Right ventricle myocardium superior (tissue), 1 donor: ENCODE data around the gene AKAP9. TPM values are rescaled to one million over a fixed set of nuclear protein-coding genes. Genes with fewer than 3 reads are reported as not detected.
"Not testable (repeated sequence)": the region's sequence is repeated elsewhere in the genome, so short reads cannot be mapped to it uniquely, and the experiment has no call there.

ENCODE experiments used
- ATAC-seq: fragments of 200-7000 bp; cut with Tn5 transposase; one replicate; pipeline ENCODE4 v1.9.1; 2020; ENCODE audit warnings: mild to moderate bottlenecking; ENCODE audit not compliant: poor library complexity
- DNase-seq: peaks from one replicate; pipeline ENCODE4 v3.0.0-alpha.2; 2020
- intact Hi-C: fragments of 100-400 bp; cut with DNase I; formaldehyde crosslinking; loops from one replicate; pipeline ENCODE4 v1.11.2; 2022
- total RNA-seq: library from RNA; stranded (reverse); fragmentation: NEBNext Ultra II Directional; extraction: Animal tissue kit (Norgen Biotek cat#: 25700); gene quantifications from one replicate; pipeline ENCODE4 v1.2.1, GENCODE V29; 2021
- donor health status: DM: no; HTN: yes; CAD: no; lungs with severe emphysema.

AKAP9 gene
- total RNA-seq, 1 donor from 2014 or later = 44.0 TPM

- DNase-seq (peak; percentile 75), ATAC-seq (peak; percentile 80)
- intact Hi-C loops = no loop called here
Observed at GRCh38 chr7:91941450-91941849, 788 bp downstream of the AKAP9 start.

DNA sequence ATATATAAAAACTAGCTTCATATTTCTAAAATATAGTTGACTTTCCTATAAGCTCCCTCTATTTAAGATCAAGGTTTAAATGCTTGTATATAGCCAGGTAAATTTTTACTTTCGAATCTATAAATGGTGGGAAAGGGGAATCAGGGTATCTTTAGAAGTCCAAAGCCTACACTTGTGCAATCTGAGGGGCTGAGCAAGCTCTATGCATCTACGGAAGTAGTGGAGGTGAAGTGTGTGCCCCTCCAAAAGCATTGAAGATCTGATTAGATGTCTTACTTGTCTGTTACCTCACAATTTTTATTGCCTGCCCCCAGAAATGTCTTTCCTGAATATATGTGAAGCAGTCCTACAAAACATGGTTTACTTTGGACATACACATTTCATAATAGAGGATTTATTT is 1.6 kb downstream of the AKAP9 start:
- no peak for ATAC-seq
- intact Hi-C loops = no loop called here
- no peak for DNase-seq

- DNase-seq, intact Hi-C loops, ATAC-seq: not testable (repeated sequence)
Observed at GRCh38 chr7:91944970-91945369, 4.3 kb downstream of the AKAP9 start.

- ATAC-seq (no peak), DNase-seq (no peak)
- intact Hi-C loops = no loop called here
Observed at GRCh38 chr7:91945476-91945875, 4.8 kb downstream of the AKAP9 start.

GRCh38 chr7:91946549-91946948 is 5.9 kb downstream of the AKAP9 start:
- intact Hi-C loops = no loop called here
- DNase-seq (no peak), ATAC-seq (no peak)

- ATAC-seq = no peak
- intact Hi-C loops = no loop called here
- no peak for DNase-seq
Observed at GRCh38 chr7:91947948-91948347, 7.3 kb downstream of the AKAP9 start.

DNA sequence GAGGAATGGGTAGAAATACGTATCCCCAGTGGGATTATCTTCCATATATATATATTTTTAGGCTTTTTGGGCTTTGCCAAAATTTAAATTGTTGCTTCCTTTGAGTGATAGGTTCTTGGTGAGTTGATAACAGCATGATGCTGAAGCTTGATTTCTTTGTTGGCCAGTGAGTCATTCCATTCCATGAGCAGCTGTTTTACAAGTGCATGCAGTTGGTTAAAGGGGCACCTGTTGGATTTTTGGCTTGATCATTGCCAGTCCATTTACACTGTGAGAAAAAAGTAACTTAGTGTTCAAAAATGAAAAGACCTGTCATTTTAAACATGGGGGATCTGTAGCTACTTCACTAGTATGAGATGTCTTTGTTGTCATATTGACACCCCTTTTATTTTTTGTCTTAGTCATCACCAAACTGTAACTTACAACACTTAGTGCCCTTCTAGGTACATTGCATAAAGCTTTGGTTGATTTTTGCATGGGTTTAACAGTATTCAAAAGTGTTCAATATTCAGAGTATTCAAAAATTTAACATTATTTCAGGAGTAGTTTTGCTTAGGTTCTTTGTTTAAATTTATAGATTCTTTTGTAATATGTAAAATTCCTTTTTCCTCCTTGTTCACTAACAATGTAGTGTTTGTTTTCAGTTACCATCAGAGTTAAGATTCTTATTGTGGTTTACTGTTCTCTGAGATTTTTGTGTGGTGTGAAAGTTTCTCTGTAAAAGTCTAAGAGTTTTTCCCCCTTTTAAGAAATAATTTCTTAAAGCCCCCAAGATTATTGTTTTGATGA is 8.8 kb downstream of the AKAP9 start:
- no peak for DNase-seq
- no peak for ATAC-seq
- intact Hi-C loops = no loop called here

- ATAC-seq (no peak), DNase-seq (no peak)
- intact Hi-C loops = no loop called here
Observed at GRCh38 chr7:91953618-91954017, 13.0 kb downstream of the AKAP9 start.

DNA sequence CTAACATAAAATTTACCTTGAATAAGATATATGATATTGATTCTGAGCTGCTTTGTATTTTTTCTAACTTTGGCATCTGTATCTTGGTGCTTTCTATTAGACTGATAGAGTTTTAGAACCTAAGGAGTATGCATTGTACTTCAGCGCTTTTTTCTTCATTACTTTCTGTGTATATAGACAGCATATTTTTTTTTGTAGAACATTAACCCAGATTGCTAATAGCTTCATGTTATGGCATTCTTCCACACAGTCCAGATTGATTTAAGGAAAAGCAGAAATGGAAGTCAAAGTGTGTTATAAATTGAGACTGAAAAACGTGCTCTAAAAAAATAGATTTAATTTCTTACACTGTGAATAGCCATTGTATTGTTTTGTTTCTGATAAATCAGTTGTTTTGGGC is 15.8 kb downstream of the AKAP9 start:
- ATAC-seq, intact Hi-C loops: not testable (repeated sequence)

GRCh38 chr7:91957232-91957631 is 16.6 kb downstream of the AKAP9 start:
- intact Hi-C loops = no loop called here

More for the DNA sequence above, 15.8 kb downstream of the AKAP9 start:
- not testable (repeated sequence) for DNase-seq

DNA sequence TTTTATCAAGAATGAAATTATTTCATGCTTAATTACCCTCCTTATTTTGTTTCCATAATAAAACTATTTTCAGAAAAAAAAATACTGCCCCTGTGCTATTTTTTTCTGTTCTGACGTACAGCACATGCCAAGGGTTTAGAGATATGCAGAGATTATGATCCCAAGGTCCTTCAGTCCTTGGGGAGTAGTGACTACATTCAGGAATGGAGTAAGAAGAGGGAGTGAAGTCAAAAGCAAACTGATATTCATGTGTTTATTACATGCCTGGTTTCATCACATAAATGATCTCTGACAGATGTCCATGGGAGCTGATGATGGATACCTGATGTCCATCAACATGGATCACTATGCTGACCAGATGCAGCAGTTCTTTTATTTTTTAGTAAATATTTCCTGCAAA is 17.2 kb downstream of the AKAP9 start:
- intact Hi-C loops = no loop called here
- DNase-seq = no peak
- ATAC-seq = peak; percentile 55

More at GRCh38 chr7:91957232-91957631, 16.6 kb downstream of the AKAP9 start:
- no peak for ATAC-seq
- DNase-seq = no peak

GRCh38 chr7:91959023-91959422 is 18.4 kb downstream of the AKAP9 start:
- ATAC-seq (no peak), DNase-seq (no peak)
- intact Hi-C loops = no loop called here

GRCh38 chr7:91961816-91962215 is 21.2 kb downstream of the AKAP9 start:
- ATAC-seq = no peak
- no peak for DNase-seq
- intact Hi-C loops = no loop called here

- ATAC-seq (no peak), DNase-seq (no peak)
- intact Hi-C loops = no loop called here
Observed at GRCh38 chr7:91962419-91962818, 21.8 kb downstream of the AKAP9 start.

GRCh38 chr7:91967513-91967912 is 26.9 kb downstream of the AKAP9 start:
- intact Hi-C loops, DNase-seq, ATAC-seq: not testable (repeated sequence)

DNA sequence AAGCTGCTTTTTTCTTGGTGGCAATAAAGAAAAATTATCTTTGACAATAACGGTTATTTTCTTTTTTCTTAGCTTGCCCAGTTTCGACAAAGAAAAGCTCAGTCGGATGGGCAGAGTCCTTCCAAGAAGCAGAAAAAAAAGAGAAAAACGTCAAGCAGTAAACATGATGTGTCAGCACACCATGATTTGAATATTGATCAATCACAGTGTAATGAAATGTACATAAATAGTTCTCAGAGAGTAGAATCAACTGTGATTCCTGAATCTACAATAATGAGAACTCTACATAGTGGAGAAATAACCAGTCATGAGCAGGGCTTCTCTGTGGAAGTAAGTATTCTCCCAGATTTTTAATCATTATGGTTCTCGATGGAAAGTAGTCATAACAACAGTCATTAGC is 33.0 kb downstream of the AKAP9 start:
- intact Hi-C loops = no loop called here
- ATAC-seq = no peak
- DNase-seq = no peak

GRCh38 chr7:91974066-91974465 is 33.4 kb downstream of the AKAP9 start:
- no peak for ATAC-seq
- no peak for DNase-seq
- intact Hi-C loops = no loop called here

DNA sequence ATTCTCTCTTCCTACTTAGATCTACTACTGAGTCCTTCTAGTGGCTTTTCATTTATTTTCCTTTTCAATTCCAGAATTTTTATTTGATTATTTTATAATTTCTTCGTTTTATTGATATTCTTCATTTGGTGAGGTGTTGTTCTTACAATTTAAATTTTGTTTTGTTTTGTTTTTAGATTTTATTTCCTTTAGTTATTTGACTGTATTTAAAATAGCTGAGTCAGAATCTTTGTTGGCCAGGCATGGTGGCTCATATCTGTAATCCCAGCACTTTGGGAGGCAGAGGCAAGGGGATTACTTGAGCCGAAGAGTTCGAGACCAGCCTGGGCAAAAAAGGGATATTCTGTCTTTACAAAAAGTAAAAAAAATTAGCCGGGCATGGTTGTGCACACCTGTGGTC is 36.1 kb downstream of the AKAP9 start:
- ATAC-seq (no peak), DNase-seq (no peak)
- intact Hi-C loops = no loop called here

- intact Hi-C loops = no loop called here
Observed at GRCh38 chr7:91979590-91979989, 38.9 kb downstream of the AKAP9 start.

GRCh38 chr7:91982352-91982751 is 41.7 kb downstream of the AKAP9 start:
- intact Hi-C loops, DNase-seq, ATAC-seq: not testable (repeated sequence)

More at GRCh38 chr7:91979590-91979989, 38.9 kb downstream of the AKAP9 start:
- peak; percentile 34 for ATAC-seq
- no peak for DNase-seq

DNA sequence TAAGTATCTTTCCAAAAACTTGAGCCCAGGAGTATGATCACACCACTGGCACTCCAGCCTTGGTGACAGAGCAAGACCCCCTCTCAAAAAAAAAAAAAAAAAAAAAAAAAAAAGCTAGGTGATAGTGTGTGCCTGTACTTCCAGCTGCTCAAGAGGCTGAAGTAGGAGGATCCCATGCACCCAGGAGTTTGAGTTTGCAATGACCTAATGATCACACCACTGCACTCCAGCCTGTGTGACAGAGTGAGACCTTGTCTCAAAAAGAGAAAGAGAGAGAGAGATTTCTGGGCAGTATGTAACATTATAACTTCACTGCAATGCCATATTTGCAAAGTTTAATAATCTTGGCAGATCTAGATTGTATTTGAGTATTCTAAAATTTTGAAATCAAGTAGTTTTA is 47.6 kb downstream of the AKAP9 start:
- DNase-seq (no peak), ATAC-seq (no peak)
- intact Hi-C loops = no loop called here
